H54 (cell line): ENCODE results near the gene TFAM.

Experiments
- DNase-seq: peaks from one replicate; pipeline ENCODE4 v3.0.0; 2011; ENCODE audit warnings: low spot score, mixed read lengths; ENCODE audit not compliant: insufficient read length
- FAIRE-seq: peaks from 3 replicates; lab custom pipeline; 2011; peaks lifted over from hg19 to GRCh38; lab: Jason Lieb, UNC
- POLR2A ChIP-seq: IDR thresholded peaks from 2 replicates; pipeline ENCODE4 v1.6.1; 2011; ENCODE audit warnings: low read depth, mild to moderate bottlenecking, low read length

TFAM gene

GRCh38 chr10:58358947-58359346 lies 26.3 kb upstream of the TFAM start:
- no peak for FAIRE-seq
- no peak for TF ChIP-seq POLR2A
- DNase-seq: no peak

GRCh38 chr10:58359541-58359940 lies 25.7 kb upstream of the TFAM start:
- DNase-seq (no peak), FAIRE-seq (peak; percentile 15)
- no peak for TF ChIP-seq POLR2A

GRCh38 chr10:58360412-58361004 lies 24.7 kb upstream of the TFAM start:
- FAIRE-seq (no peak), DNase-seq (no peak)
- no peak for TF ChIP-seq POLR2A

GRCh38 chr10:58361353-58361752 lies 23.9 kb upstream of the TFAM start:
- TF ChIP-seq POLR2A: no peak
- DNase-seq (no peak), FAIRE-seq (no peak)

- TF ChIP-seq POLR2A: no peak
- DNase-seq: no peak
- no peak for FAIRE-seq
Measured at GRCh38 chr10:58362027-58362789, 23.0 kb upstream of the TFAM start.

- no peak for TF ChIP-seq POLR2A
- FAIRE-seq (no peak), DNase-seq (no peak)
Measured at GRCh38 chr10:58367069-58367468, 18.1 kb upstream of the TFAM start.

- no peak for FAIRE-seq
- DNase-seq: no peak
- TF ChIP-seq POLR2A: no peak
Measured at GRCh38 chr10:58371473-58371872, 13.7 kb upstream of the TFAM start.

GRCh38 chr10:58372607-58373441 lies 12.4 kb upstream of the TFAM start:
- DNase-seq (no peak), FAIRE-seq (no peak)
- no peak for TF ChIP-seq POLR2A

- FAIRE-seq (peak; percentile 11), DNase-seq (no peak)
- no peak for TF ChIP-seq POLR2A
Measured at GRCh38 chr10:58373442-58373827, 11.8 kb upstream of the TFAM start.

GRCh38 chr10:58382489-58382995 lies 2.7 kb upstream of the TFAM start:
- no peak for DNase-seq
- FAIRE-seq: no peak

GRCh38 chr10:58384095-58384494 lies 1.1 kb upstream of the TFAM start:
- TF ChIP-seq POLR2A: no peak
- FAIRE-seq (no peak), DNase-seq (no peak)

More at GRCh38 chr10:58382489-58382995, 2.7 kb upstream of the TFAM start:
- no peak for TF ChIP-seq POLR2A

GRCh38 chr10:58384544-58384998 lies 639 bp upstream of the TFAM start:
- no peak for FAIRE-seq
- no peak for TF ChIP-seq POLR2A
- DNase-seq: no peak

GRCh38 chr10:58385784-58386112 lies 538 bp downstream of the TFAM start:
- no peak for TF ChIP-seq POLR2A
- DNase-seq: peak; percentile 51
- FAIRE-seq: no peak

- DNase-seq (no peak), FAIRE-seq (peak; percentile 78)
- TF ChIP-seq POLR2A: no peak
Measured at GRCh38 chr10:58389024-58389423, 3.8 kb downstream of the TFAM start.
